ENCODE data around the gene ABHD10. TPM values are rescaled to one million over a fixed set of nuclear protein-coding genes. Genes with fewer than 3 reads are reported as not detected.

ABHD10 gene
- total RNA-seq, 1 donor from 2014 or later: 29.3 TPM

DNA sequence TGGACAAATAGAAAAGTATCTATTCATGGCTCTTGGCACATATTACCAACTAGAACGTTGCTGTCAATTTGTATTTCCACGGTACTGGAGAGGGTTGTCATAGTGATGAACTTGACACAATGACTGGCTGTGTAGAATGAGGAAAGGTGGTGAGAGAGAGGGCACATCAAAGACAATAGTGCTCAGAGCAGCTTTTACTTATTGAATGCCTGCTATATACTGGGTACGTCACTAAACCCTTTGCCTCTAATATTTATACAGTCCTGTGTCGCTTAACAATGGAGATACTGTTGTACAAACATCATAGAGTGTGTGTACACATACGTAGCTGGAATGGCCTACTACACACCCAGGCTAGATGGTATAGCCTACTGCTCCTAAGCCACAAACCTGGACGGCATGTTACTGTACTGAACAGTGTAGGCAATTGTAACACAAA, 64.0 kb downstream of the ABHD10 start:
- intact Hi-C loops (cut with DNase I): no loop called here
- TF ChIP-seq, protein P1, sequence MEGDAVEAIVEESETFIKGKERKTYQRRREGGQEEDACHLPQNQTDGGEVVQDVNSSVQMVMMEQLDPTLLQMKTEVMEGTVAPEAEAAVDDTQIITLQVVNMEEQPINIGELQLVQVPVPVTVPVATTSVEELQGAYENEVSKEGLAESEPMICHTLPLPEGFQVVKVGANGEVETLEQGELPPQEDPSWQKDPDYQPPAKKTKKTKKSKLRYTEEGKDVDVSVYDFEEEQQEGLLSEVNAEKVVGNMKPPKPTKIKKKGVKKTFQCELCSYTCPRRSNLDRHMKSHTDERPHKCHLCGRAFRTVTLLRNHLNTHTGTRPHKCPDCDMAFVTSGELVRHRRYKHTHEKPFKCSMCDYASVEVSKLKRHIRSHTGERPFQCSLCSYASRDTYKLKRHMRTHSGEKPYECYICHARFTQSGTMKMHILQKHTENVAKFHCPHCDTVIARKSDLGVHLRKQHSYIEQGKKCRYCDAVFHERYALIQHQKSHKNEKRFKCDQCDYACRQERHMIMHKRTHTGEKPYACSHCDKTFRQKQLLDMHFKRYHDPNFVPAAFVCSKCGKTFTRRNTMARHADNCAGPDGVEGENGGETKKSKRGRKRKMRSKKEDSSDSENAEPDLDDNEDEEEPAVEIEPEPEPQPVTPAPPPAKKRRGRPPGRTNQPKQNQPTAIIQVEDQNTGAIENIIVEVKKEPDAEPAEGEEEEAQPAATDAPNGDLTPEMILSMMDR (IDR thresholded peaks at IDR 0.05): no peak
- Histone ChIP-seq H3K4me1 (peaks cover 8% of the 10 kb centered on the region), H3K9me3 (no peaks in the 10 kb centered on the region), H3K27me3 (ENCODE audit: low read depth) (no peaks in the 10 kb centered on the region), H3K4me3 (no peak overlapping the region), H3K36me3 (no peaks in the 10 kb centered on the region), H3K27ac (no peak overlapping the region)
- DNase-seq: no peak
- ATAC-seq: peak; percentile 24 to 41

Other genes with a start within 250 kb of the ABHD10 start
- gene PHLDB2, start 119.8 kb upstream of the ABHD10 start, total RNA-seq: 33.6 TPM
- gene TAGLN3, start 19.9 kb downstream of the ABHD10 start, total RNA-seq: 0.44 TPM
- 0.15 TPM for gene TMPRSS7, start 55.7 kb downstream of the ABHD10 start, total RNA-seq
- 16.4 TPM for gene C3orf52, start 107.4 kb downstream of the ABHD10 start, total RNA-seq
- 1.5 TPM for gene GCSAM, start 154.2 kb downstream of the ABHD10 start, total RNA-seq

Data from lower lobe of right lung (tissue), 2 donors.